Subcutaneous abdominal adipose tissue (tissue), 5 donors: Measurements from ENCODE around the gene DHRSX.

Source experiments
- H3K27ac ChIP-seq: one replicate; pipeline ENCODE4 v1.7.0; 2013; ENCODE audit warnings: low read depth, mild to moderate bottlenecking, inconsistent platforms, low read length, moderate library complexity
- H3K27me3 ChIP-seq, 5 donors: one replicate each; pipeline ENCODE4 v1.7.0; 2013; ENCODE audit warnings: low read length in 5 of 5, inconsistent platforms in 1 of 5; ENCODE audit not compliant: control insufficient read depth in 5 of 5, insufficient read depth in 4 of 5
- H3K36me3 ChIP-seq, 5 donors: one replicate each; pipeline ENCODE4 v1.7.0; 2013; ENCODE audit warnings: low read length in 5 of 5; ENCODE audit not compliant: control insufficient read depth in 5 of 5, insufficient read depth in 5 of 5
- H3K4me1 ChIP-seq, 5 donors: one replicate each; pipeline ENCODE4 v1.7.0; 2013; ENCODE audit warnings: low read length in 5 of 5, mild to moderate bottlenecking in 3 of 5, moderate library complexity in 1 of 5; ENCODE audit not compliant: control insufficient read depth in 5 of 5, insufficient read depth in 5 of 5
- H3K4me3 ChIP-seq, 5 donors: one replicate each; pipeline ENCODE4 v1.7.0; 2013; ENCODE audit warnings: low read length in 5 of 5, low read depth in 1 of 5
- H3K9ac ChIP-seq, 5 donors: one replicate each; pipeline ENCODE4 v1.7.0; 2013; ENCODE audit warnings: low read length in 5 of 5, mild to moderate bottlenecking in 4 of 5, moderate library complexity in 3 of 5
- H3K9me3 ChIP-seq, 5 donors: one replicate each; pipeline ENCODE4 v1.7.0; 2013; ENCODE audit warnings: low read length in 5 of 5; ENCODE audit not compliant: control insufficient read depth in 5 of 5
- donor health status: healthy.
- donor health status: healthy.
- donor health status: healthy.
- donor health status: healthy.
- donor health status: healthy.

Gene DHRSX

DNA sequence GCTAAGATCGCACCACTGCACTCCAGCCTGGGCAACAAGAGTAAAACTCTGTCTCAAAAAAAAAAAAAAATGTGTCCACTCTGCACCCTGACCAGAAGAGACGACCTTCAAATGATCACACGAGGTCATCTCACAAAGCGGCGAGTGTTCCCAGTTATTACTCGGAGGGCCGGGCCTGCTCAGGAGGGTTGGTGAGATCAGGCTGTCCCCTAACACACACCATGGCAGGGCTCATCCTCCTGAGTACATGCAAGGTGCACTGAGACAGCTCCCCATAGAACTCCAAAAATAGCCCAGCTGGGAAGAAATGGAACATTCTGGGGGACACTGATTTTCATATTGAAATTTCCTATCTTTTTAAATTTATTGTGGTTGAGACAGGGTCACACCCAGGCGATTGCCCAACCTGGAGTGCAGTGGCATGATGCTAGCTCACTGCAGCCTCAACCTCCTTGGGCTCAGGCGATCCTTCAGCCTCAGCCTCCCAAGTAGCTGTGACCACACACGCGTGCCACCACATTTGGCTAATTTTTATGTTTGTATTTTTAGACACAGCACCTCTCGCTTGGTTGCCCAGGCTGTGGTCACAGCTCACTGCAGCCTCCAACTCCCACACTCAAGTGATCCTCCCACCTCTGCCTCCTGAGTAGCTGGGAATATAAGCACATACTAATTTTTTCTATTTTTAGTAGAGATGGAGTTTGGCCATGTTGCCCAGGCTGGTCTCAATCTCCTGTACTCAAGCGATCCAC lies 51.5 kb downstream of the DHRSX start:
- Histone ChIP-seq H3K9me3 (peaks cover 0 to 3% (median 0%) of the 10 kb centered on the region in 5 donors), H3K27ac (no peak overlapping the region), H3K36me3 (peaks cover 0 to 6% (median 2%) of the 10 kb centered on the region in 5 donors)

DNA sequence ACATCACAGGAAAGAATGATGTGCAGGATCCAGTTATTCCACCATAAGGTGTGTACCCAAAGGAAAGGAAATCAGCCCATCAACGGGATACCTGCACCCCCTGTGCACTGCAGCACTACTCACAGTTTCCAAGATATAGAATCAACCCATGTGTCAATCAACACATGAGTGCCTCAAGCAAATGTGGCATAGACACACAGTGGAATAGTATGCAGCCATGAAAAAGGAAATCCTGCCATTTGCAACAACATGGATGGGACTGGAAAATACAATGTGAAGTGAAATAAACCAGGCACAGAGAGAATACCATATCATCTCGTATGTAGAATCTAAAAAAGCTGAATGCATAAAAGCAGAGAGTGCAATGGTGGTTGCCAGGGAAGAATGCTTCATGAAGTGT lies 53.3 kb downstream of the DHRSX start:
- H3K27ac ChIP-seq, result no peak overlapping the region
- no peaks in the 10 kb centered on the region for H3K27me3 ChIP-seq
- H3K9ac ChIP-seq, result no peak overlapping the region
- H3K4me1 ChIP-seq, result peaks cover 0 to 10% (median 3%) of the 10 kb centered on the region in 5 donors
- peaks cover 0 to 3% (median 0%) of the 10 kb centered on the region in 5 donors for H3K9me3 ChIP-seq
- H3K36me3 ChIP-seq, result peaks cover 0 to 4% (median under 1%) of the 10 kb centered on the region in 5 donors
- no peak overlapping the region for H3K4me3 ChIP-seq

More for the DNA sequence above, 51.5 kb downstream of the DHRSX start:
- Histone ChIP-seq H3K27me3 (no peaks in the 10 kb centered on the region), H3K4me1 (peaks cover 0 to 10% (median 3%) of the 10 kb centered on the region in 5 donors), H3K9ac (no peak overlapping the region), H3K4me3 (no peak overlapping the region)

DNA sequence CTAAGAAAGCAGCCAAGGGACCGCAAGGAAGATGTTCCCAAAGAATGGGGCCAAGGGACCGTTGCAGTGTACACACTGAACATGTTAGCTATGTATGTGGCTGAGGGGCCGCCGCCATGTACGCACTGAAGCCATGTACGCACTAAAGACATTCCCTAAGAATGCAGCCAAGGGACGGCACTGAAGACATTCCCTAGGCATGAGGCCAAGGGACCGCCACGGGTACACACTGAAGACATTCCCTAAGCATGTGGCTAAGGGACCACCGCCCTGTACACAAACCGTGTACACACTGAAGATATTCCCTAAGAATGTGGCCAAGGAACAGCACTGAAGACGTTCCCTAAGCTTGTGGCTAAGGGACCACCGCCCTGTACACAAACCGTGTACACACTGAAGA lies 54.0 kb downstream of the DHRSX start:
- no peaks in the 10 kb centered on the region for H3K27me3 ChIP-seq
- H3K36me3 ChIP-seq, result peaks cover 0 to 3% (median 0%) of the 10 kb centered on the region in 5 donors
- peaks cover 0 to 8% (median 3%) of the 10 kb centered on the region in 5 donors for H3K4me1 ChIP-seq
- H3K4me3 ChIP-seq, result no peak overlapping the region
- H3K27ac ChIP-seq, result no peak overlapping the region
- peaks cover 0 to 3% (median 0%) of the 10 kb centered on the region in 5 donors for H3K9me3 ChIP-seq
- H3K9ac ChIP-seq, result no peak overlapping the region

DNA sequence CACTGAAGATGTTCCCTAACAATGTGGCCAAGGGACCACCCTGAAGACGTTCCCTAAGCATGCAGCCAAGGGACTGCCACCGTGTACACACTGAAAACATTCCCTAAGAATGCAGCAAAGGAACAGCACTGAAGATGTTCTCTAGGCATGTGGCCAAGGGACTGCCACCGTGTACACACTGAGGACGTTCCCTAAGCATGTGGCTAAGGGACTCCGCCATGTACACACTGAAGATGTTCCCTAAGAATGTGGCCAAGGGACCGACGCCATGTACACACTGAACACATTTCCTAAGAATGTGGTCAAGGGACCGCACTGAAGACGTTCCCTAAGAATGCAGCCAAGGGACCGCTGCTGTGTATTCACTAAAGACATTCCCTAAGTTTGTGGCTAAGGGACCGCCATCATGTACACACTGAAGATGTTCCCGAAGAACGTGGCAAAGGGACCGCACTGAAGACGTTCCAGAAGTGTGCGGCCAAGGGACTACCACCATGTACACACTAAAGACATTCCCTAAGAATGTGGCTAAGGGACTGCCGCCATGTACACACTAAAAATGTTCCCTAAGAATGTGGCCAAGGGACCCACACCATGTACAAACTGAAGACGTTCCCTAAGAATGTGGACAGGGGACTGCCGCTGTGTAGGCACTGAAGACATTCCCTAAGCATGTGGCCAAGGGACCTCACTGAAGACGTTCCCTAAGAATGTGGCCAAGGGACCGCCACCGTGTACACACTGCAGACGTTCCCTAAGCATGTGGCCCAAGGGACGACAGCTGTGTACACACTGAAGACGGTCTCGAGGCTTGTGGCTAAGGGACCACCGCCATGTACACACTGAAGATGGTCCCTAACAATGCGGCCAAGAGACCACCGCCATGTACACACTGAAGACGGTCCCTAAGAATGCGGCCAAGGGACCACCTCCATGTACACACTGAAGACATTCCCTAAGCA lies 54.8 kb downstream of the DHRSX start:
- Histone ChIP-seq H3K4me3 (no peak overlapping the region), H3K9me3 (peaks cover 0 to 3% (median 0%) of the 10 kb centered on the region in 5 donors), H3K27me3 (no peaks in the 10 kb centered on the region), H3K36me3 (peaks cover 0 to 5% (median 3%) of the 10 kb centered on the region in 5 donors), H3K4me1 (no peaks in the 10 kb centered on the region), H3K27ac (no peak overlapping the region), H3K9ac (no peak overlapping the region)

- no peak overlapping the region for H3K4me3 ChIP-seq
These were observed 58.1 kb downstream of the DHRSX start for GRCh38 chrX:2442694-2443093.

DNA sequence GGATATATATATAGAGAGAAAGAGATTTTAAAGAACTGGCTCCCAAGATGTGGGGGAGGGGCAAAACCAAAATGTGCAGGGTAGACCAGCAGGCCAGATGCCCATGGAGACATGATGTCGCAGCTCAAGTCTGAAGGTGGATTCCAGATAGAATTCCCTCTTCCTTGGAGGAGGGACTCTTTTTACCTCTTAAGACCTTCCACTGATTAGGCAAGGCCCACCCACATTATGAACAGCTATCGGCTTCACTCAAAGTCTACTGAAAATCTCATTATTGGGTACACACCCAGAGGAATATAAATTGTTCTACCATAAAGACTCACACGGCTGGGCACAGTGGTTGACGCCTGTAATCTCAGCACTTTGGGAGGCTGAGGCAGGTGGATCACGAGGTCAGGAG lies 59.3 kb downstream of the DHRSX start:
- no peak overlapping the region for H3K9ac ChIP-seq
- H3K36me3 ChIP-seq, result peaks cover 0 to 11% (median 7%) of the 10 kb centered on the region in 5 donors
- H3K4me3 ChIP-seq, result no peak overlapping the region
- no peaks in the 10 kb centered on the region for H3K9me3 ChIP-seq
- no peaks in the 10 kb centered on the region for H3K4me1 ChIP-seq
- no peaks in the 10 kb centered on the region for H3K27me3 ChIP-seq
- H3K27ac ChIP-seq, result no peak overlapping the region

More at GRCh38 chrX:2442694-2443093, 58.1 kb downstream of the DHRSX start:
- H3K9ac ChIP-seq, result no peak overlapping the region
- no peaks in the 10 kb centered on the region for H3K4me1 ChIP-seq
- H3K36me3 ChIP-seq, result peaks cover 0 to 11% (median 9%) of the 10 kb centered on the region in 5 donors
- no peaks in the 10 kb centered on the region for H3K27me3 ChIP-seq
- H3K9me3 ChIP-seq, result peaks cover 0 to 3% (median 0%) of the 10 kb centered on the region in 5 donors
- no peak overlapping the region for H3K27ac ChIP-seq

DNA sequence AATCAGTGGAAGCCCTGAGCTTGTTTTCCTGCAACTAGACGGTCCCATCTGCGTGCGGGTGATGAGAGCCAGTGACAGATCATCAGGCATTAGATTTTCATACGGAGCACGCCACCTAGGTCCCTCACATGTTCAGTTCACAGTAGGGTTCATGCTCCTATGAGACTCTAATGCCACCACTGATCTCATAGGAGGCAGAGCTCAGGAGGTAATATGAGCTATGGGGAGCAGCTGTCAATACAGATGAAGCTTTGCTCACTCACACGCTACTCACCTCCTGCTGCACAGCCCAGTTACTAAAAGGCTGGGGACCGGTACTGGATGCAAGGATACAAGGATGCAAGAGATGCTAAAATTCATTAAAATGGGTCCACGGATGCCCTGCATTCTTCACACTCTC lies 61.2 kb downstream of the DHRSX start:
- no peaks in the 10 kb centered on the region for H3K27me3 ChIP-seq
- no peak overlapping the region for H3K27ac ChIP-seq
- H3K4me3 ChIP-seq, result no peak overlapping the region
- H3K4me1 ChIP-seq, result no peaks in the 10 kb centered on the region
- H3K36me3 ChIP-seq, result peaks cover 0 to 11% (median 7%) of the 10 kb centered on the region in 5 donors
- no peak overlapping the region for H3K9ac ChIP-seq
- no peaks in the 10 kb centered on the region for H3K9me3 ChIP-seq

DNA sequence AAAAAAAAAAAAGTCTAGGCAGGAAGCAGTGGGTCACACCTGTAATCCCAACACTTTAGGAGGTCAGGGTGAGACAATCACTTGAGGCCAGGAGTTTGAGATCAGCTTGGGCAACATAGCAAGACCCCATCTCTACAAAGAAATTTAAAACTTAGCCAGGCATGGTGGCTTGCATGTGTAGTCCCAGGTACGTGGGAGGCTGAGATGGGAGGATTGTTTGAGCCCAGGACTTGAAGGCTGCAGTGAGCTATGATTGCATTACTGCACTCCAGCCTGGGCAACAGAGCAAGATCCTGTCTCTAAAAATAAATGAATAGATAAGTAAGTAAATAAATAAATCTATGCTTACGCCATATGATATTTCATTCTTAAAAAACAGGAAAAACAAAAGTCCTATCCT lies 65.3 kb downstream of the DHRSX start:
- H3K36me3 ChIP-seq, result peaks cover 0 to 10% (median 4%) of the 10 kb centered on the region in 5 donors
- no peaks in the 10 kb centered on the region for H3K4me1 ChIP-seq
- H3K27me3 ChIP-seq, result no peaks in the 10 kb centered on the region

GRCh38 chrX:2434270-2435163 lies 66.3 kb downstream of the DHRSX start:
- Histone ChIP-seq H3K4me3 (no peak overlapping the region), H3K9ac (no peak overlapping the region), H3K4me1 (no peaks in the 10 kb centered on the region), H3K27me3 (no peaks in the 10 kb centered on the region), H3K36me3 (peaks cover 0 to 10% (median 3%) of the 10 kb centered on the region in 5 donors), H3K9me3 (peaks cover 0 to 3% (median 0%) of the 10 kb centered on the region in 5 donors), H3K27ac (no peak overlapping the region)

More for the DNA sequence above, 65.3 kb downstream of the DHRSX start:
- Histone ChIP-seq H3K4me3 (no peak overlapping the region), H3K9me3 (peaks cover 0 to 3% (median 0%) of the 10 kb centered on the region in 5 donors), H3K27ac (no peak overlapping the region), H3K9ac (no peak overlapping the region)
